Thyroid gland (tissue), 4 donors: ENCODE measurements around the gene CDC42EP4.

ENCODE experiments used
- CTCF ChIP-seq, 6 experiments: fragments of 200-600 bp in 3 of 6; fragments of 450-650 bp in 3 of 6; sonication (generic) in 3 of 6; IDR thresholded peaks; one replicate each; pipeline ENCODE4 v1.5.1; 2016 to 2019; ENCODE audit warnings: antibody characterized with exemption in 6 of 6, mild to moderate bottlenecking in 2 of 6, inconsistent platforms in 1 of 6, moderate library complexity in 1 of 6
- POLR2A ChIP-seq, 2 donors: fragments of 450-650 bp; IDR thresholded peaks; one replicate each; pipeline ENCODE4 v1.6.1; 2017; ENCODE audit warnings: antibody characterized with exemption in 2 of 2, mild to moderate bottlenecking in 2 of 2, moderate library complexity in 1 of 2

GRCh38 chr17:73341350-73342049 lies 29.7 kb upstream of the CDC42EP4 start:
- TF ChIP-seq POLR2A (IDR thresholded peaks at IDR 0.05): no peak
- TF ChIP-seq CTCF (IDR thresholded peaks at IDR 0.05): no peak
